ES-I3 (cell line): ENCODE results near the gene CNOT6L.

Experiments
- H3K36me3 ChIP-seq: 2 replicates; pipeline ENCODE4 v1.6.1; 2013; ENCODE audit warnings: mild to moderate bottlenecking, low read length, control low read depth, moderate library complexity; ENCODE audit not compliant: insufficient read depth
- H3K4me1 ChIP-seq: 2 replicates; pipeline ENCODE4 v1.6.1; 2013; ENCODE audit warnings: mild to moderate bottlenecking, control low read depth, low read length; ENCODE audit not compliant: insufficient read depth
- H3K9ac ChIP-seq: 2 replicates; pipeline ENCODE4 v1.6.1; 2013; ENCODE audit warnings: low read depth, mild to moderate bottlenecking, low read length, moderate library complexity
- H3K9me3 ChIP-seq: 2 replicates; pipeline ENCODE4 v1.6.1; 2013; ENCODE audit warnings: mild to moderate bottlenecking, low read length, moderate library complexity; ENCODE audit not compliant: control insufficient read depth, insufficient read depth

Gene CNOT6L

DNA sequence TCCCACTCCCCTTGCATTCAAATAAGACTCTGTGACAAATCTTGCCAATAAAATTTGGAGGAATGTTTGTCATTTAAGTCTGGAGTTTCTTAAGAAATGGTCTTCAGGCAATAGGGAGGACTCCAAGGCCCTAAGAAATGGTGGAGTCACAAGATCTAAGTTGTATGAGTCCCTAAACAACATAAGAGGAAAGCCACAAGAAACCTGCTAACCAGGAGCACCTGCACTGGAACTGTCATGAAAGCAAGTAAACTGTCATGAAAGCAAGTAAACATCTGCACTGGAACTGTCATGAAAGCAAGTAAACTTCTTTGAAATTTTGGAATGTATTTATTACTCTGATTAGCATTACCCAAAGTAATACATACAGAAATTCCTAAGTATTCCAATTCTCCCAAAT is 3.5 kb downstream of the CNOT6L start:
- Histone ChIP-seq H3K9me3 (no peaks in the 10 kb centered on the region), H3K4me1 (peaks cover 7% of the 10 kb centered on the region), H3K9ac (no peak overlapping the region), H3K36me3 (no peaks in the 10 kb centered on the region)

DNA sequence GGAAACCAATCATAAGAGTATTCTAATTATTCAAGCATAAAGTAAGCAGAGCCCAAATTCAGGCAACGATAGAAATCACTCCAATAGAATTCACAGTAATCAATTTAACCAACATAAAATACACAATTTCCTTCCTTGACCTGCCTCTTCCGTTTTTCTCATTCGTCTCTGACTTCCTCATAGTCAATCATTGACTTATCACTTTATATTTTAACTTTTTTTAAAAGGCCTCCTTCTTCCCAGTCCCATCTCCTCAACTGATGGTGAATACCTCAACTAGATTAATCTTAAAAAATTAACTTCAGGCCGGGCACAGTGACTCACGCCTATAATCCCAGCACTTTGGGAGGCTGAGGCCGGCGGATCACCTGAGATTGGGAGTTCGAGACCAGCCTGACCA is 13.3 kb downstream of the CNOT6L start:
- Histone ChIP-seq H3K36me3 (no peaks in the 10 kb centered on the region), H3K4me1 (peaks cover 10% of the 10 kb centered on the region), H3K9me3 (no peaks in the 10 kb centered on the region), H3K9ac (no peak overlapping the region)

DNA sequence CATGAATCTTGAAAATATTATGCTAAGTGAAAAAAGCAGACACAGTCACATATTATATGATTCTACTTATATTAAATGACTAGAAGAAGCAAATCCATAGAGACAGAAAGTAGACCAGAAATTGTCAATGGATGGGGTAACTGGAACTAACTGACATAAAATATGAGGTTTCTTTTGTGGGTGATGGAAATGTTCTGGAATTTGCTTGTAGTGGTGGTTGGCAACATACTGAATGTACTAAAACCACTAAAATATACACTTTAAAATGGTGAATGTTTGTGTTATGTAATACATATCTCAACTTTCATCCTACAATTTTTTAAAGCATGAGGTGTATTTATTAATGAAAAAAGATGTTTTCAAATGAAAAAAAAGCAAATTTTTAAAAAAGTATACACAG is 14.7 kb downstream of the CNOT6L start:
- Histone ChIP-seq H3K36me3 (no peaks in the 10 kb centered on the region), H3K4me1 (peaks cover 14% of the 10 kb centered on the region), H3K9me3 (no peaks in the 10 kb centered on the region), H3K9ac (no peak overlapping the region)

DNA sequence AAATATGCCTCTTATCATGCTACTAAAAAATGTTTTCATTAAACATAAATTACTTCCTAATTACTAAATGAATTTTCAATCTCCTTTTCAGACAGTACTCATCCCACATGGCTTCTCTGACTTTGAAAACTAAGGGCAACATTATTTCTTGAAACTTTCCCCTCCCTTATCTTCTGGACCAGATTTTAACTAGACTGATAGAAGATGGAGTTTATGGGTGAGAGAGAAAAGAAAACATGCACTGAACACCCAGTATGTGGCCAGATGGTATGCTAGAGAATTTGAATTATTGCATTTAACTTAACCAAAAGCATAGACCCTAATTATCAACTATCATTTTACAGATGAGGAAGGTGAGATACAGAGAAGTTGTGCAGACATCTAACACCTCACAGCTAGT is 16.8 kb downstream of the CNOT6L start:
- H3K9me3 ChIP-seq: no peaks in the 10 kb centered on the region
- no peak overlapping the region for H3K9ac ChIP-seq
- no peaks in the 10 kb centered on the region for H3K36me3 ChIP-seq
- H3K4me1 ChIP-seq: peaks cover 11% of the 10 kb centered on the region

DNA sequence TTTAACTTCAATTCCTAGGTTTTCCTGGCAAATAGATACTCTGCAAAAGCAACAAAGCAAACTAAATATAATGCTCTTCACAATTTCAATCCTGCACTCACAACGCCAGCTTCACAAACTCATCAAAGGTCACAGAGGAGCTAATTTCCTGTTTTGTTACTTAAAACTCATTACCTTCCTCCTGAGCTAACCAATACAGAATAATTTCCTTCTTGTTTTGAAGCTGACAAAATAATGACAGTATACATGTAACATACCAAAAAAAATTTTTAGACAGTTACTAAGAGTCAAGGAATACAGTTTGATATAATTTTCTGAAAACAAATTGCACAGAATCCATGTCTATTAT is 17.9 kb downstream of the CNOT6L start:
- Histone ChIP-seq H3K9me3 (no peaks in the 10 kb centered on the region), H3K9ac (no peak overlapping the region), H3K36me3 (no peaks in the 10 kb centered on the region), H3K4me1 (peaks cover 8% of the 10 kb centered on the region)

- no peaks in the 10 kb centered on the region for H3K9me3 ChIP-seq
- H3K36me3 ChIP-seq: no peaks in the 10 kb centered on the region
- peaks cover 8% of the 10 kb centered on the region for H3K4me1 ChIP-seq
- H3K9ac ChIP-seq: no peak overlapping the region
Observed at GRCh38 chr4:77800483-77801259, 18.5 kb downstream of the CNOT6L start.

- peaks cover 8% of the 10 kb centered on the region for H3K4me1 ChIP-seq
- no peak overlapping the region for H3K9ac ChIP-seq
- H3K36me3 ChIP-seq: no peaks in the 10 kb centered on the region
- no peaks in the 10 kb centered on the region for H3K9me3 ChIP-seq
Observed at GRCh38 chr4:77800077-77800476, 19.1 kb downstream of the CNOT6L start.

DNA sequence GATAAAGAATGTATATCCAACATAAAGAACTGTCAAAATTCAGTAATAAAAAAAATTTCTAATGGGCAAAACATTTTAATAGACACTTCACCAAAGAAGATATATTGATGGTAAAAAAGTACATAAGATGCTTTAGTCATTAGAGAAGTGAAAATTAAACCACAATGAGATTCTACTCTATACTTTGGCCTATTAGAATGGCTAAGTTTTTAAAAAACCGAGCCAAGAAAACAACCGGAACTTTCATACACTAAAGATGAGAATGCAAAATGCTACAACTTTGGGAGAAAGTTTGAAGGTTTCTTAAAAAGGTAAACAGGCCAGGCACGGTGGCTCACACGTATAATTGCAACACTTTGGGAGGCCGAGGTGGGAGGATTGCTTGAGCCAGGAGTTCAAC is 20.8 kb downstream of the CNOT6L start:
- H3K36me3 ChIP-seq: no peaks in the 10 kb centered on the region
- peaks cover 8% of the 10 kb centered on the region for H3K4me1 ChIP-seq
- no peak overlapping the region for H3K9ac ChIP-seq
- H3K9me3 ChIP-seq: no peaks in the 10 kb centered on the region

- no peaks in the 10 kb centered on the region for H3K36me3 ChIP-seq
- H3K9me3 ChIP-seq: no peaks in the 10 kb centered on the region
- no peak overlapping the region for H3K9ac ChIP-seq
- peaks cover 8% of the 10 kb centered on the region for H3K4me1 ChIP-seq
Observed at GRCh38 chr4:77797239-77797638, 21.9 kb downstream of the CNOT6L start.

GRCh38 chr4:77795326-77795725 is 23.8 kb downstream of the CNOT6L start:
- Histone ChIP-seq H3K9ac (no peak overlapping the region), H3K4me1 (no peaks in the 10 kb centered on the region), H3K36me3 (no peaks in the 10 kb centered on the region), H3K9me3 (no peaks in the 10 kb centered on the region)

GRCh38 chr4:77790146-77790545 is 29.0 kb downstream of the CNOT6L start:
- H3K9ac ChIP-seq: no peak overlapping the region
- no peaks in the 10 kb centered on the region for H3K9me3 ChIP-seq
- H3K4me1 ChIP-seq: no peaks in the 10 kb centered on the region
- no peaks in the 10 kb centered on the region for H3K36me3 ChIP-seq

- Histone ChIP-seq H3K9me3 (no peaks in the 10 kb centered on the region), H3K4me1 (no peaks in the 10 kb centered on the region), H3K36me3 (no peaks in the 10 kb centered on the region), H3K9ac (no peak overlapping the region)
Observed at GRCh38 chr4:77788990-77789389, 30.2 kb downstream of the CNOT6L start.

GRCh38 chr4:77787969-77788368 is 31.2 kb downstream of the CNOT6L start:
- H3K36me3 ChIP-seq: no peaks in the 10 kb centered on the region
- no peak overlapping the region for H3K9ac ChIP-seq
- no peaks in the 10 kb centered on the region for H3K9me3 ChIP-seq
- H3K4me1 ChIP-seq: no peaks in the 10 kb centered on the region

GRCh38 chr4:77785669-77786068 is 33.5 kb downstream of the CNOT6L start:
- H3K4me1 ChIP-seq: no peaks in the 10 kb centered on the region
- no peaks in the 10 kb centered on the region for H3K9me3 ChIP-seq
- no peaks in the 10 kb centered on the region for H3K36me3 ChIP-seq
- no peak overlapping the region for H3K9ac ChIP-seq

DNA sequence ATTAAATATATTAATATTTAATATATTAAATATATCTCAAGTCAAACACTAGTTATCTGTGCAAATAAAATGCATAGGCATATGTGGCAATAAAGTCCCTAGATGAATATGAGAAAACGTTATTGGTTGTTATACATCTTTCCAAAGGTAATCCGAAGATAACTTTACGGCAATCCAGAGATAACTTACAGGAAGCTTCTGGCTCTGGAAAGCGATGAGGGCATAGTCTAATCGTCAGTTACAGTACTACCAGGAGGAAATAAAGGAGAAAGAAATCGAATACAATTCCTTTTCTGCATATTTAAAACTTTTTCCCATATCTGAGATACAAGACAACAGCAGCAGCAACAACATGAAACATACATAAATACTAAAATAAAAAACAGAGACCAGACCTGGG is 35.3 kb downstream of the CNOT6L start:
- Histone ChIP-seq H3K36me3 (no peaks in the 10 kb centered on the region), H3K9me3 (no peaks in the 10 kb centered on the region), H3K9ac (no peak overlapping the region), H3K4me1 (no peaks in the 10 kb centered on the region)
